ENCODE measurements around the gene FAM193B.
"Not testable (repeated sequence)": the region's sequence is repeated elsewhere in the genome, so short reads cannot be mapped to it uniquely, and the experiment has no call there.

Gene FAM193B

DNA sequence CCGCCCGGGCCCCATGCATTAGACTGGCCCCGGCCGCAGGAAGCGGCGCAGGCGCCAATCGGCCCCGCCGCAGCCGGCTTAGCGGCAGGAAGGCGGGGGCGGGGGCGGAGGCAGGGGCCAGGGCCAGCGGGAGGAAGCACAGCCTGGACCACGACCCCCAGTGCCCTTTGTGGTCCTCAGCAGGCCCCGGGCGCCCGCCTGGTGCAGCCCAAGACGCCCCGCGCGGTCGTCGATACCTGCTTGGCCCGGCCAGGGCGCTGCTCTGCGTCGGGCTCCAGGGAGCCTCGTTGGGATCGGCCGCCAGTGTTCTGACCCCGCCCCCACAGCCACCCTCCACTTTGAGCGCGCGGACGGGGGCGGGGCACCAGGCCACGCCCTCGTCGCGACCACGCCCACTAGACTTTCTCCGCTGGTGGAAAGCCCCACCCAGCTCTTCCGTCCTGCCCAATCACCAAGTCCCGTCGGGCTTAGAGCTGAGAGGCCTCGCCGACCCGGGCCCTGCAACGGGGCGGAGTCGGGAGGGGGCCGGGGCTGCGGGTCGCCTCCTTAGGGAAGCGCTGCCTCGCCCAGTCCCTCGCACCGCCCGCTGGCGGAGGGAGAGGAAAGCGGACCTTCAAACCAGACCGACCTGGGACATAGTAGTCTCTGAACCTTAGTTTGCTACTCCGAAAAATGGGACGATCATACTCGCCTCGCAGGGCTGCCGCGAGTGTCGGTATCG lies 56.9 kb downstream of the FAM193B start, which contains the start of gene PDLIM7:
TSS of gene PDLIM7 (minus strand) at position 313 of the 721 bp plus-strand sequence. CDS start 1,092 bp downstream, outside the sequence.
- peak; percentile 98 for DNase-seq

DNA sequence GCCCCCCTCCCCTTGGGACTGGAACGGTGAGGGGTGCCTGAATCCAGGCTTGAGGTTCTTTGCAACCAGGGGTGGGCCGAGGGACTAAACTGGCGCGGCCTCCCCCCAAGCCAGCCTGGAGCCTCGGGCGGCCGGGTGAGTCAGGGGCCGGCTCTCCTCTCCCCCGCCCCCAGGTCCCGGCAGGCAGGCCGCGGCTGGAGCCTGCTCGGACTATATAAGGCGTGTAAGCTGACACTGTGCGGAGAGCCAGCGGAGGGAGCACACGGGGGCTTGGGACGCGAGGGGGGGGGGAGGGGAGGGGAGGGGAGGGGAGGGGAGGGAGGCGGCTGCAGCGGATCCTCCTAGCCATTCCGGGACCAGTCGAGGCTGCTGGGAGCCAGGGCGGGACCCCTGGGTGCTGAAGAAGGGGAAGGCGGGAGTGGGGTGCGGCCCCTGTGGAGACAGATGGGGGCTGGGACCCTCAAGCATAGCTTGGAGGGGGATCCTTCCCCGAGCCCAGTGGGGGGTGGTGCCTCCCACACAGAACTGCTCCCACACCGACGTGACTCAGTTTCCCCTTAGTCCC lies 57.6 kb downstream of the FAM193B start:
- DNase-seq: peak; percentile 84

- DNase-seq: peak; percentile 75
Observed at GRCh38 chr5:177496070-177496726, 58.2 kb downstream of the FAM193B start.

- DNase-seq: no peak
Observed at GRCh38 chr5:177495243-177496060, 58.9 kb downstream of the FAM193B start.

DNA sequence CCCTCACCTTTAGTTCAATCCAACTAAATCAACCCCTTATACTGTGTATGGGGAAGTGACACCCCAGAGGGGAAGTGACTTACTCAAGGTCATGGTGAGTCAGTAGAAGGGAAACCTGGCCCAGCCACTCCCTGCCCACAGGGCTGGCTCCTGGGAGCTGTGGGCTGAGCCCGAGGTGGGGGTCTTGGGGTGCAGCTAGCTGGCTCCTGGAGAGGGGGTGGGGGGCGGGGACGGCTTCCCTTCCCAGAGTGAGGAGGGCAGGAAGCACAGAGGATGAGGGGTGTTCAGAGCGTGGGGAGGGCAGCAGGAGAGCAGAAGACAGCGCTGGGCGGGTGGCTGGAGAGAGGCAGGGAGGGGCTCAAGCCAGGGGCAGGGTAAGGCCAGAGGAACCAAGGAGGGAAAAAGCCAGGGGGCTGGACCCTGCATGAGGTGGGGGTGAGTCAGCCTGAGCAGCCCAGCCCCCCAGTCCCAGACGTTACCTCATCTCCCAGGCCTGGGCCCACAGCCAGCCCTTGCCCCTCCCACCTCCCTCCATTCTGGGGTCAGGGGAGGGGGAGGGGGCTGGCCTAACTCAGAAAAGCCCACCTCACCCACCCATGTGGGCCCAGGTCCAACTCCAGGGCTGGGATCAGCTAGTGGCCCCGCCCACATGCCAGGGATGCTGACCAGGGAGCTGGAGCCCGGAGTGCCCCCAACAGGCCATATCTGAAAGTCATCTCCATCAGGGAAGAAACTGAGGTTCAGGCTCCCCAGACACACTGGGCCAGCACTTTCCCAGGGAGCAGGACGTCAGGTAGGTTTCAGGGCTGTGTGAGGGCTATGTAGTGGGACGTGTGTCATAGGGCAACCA lies 59.8 kb downstream of the FAM193B start:
- no peak for DNase-seq

- no peak for DNase-seq
Observed at GRCh38 chr5:177493795-177494345, 60.5 kb downstream of the FAM193B start.

GRCh38 chr5:177492841-177493240 lies 61.5 kb downstream of the FAM193B start:
- no peak for DNase-seq

- DNase-seq: no peak
Observed at GRCh38 chr5:177491983-177492746, 62.2 kb downstream of the FAM193B start.

DNA sequence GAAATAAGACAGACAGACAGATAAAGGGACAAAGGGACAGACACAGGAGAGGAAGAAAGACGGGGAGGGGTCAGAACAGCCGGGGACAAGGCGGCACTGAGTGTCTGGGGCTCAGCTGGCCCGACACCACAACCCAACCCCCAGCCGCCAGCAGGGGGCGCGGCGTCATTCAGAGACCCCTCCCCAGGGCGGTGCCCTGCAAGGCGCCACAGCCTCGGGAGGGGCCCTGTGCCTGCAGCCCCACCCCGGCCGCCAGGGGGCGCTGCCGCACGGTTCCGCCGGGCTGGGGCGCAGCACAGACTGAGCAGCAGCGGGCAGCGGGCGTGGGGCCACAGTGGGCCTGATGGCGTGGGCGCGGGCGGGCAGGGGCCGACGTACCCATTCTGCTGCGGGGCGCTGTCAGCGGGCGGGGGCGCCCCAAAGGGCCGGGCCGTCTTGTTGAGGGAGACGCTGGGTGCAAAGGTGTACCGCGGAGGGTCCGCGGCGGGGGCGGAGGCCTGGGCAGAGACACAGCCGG lies 62.9 kb downstream of the FAM193B start:
- DNase-seq: peak; percentile 45

DNA sequence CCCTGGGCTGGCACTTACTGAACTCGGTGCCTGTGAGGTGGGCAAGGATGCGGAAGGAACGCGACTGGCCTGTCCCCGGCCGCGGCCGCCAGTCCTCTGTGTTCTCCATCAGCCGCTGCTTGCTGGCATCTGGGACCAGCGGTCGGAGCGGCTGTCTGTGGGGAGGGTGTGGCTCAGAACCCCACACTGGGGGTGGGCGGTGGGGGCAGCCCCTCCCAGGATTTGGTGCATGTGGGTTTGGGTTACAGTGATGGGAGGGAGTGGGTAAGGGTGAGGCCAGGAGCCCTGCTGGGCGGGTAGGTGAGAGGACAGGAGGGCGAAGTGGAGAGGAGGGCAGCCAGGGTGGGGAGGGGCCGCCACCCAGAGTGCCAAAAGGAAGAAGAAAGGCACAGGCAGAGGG lies 63.4 kb downstream of the FAM193B start:
- DNase-seq: no peak

GRCh38 chr5:177490311-177490991 lies 63.9 kb downstream of the FAM193B start:
- no peak for DNase-seq

- DNase-seq: no peak
Observed at GRCh38 chr5:177489119-177489716, 65.1 kb downstream of the FAM193B start.

GRCh38 chr5:177487975-177488374 lies 66.4 kb downstream of the FAM193B start:
- DNase-seq: no peak

GRCh38 chr5:177487144-177487543 lies 67.2 kb downstream of the FAM193B start:
- no peak for DNase-seq

DNA sequence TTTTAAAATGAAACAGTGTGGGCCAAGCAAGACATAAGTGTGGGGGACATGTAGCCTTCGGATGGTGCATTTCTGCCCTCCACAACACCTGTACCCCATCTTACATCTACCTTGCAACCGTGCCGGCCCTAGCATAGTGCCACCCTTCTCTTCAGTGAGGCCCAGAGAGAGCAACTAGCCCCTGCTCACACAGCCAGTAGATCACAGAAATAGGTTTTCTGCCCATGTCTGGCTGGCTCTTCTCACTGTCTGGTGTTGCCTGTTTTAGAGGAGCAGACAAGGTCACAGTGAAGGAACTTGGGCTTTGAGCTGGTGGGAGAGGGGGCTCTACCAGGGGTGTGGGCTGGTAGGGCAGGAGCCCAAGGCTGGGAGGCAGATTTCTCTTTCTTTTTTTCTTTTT lies 68.1 kb downstream of the FAM193B start:
- DNase-seq: no peak

DNA sequence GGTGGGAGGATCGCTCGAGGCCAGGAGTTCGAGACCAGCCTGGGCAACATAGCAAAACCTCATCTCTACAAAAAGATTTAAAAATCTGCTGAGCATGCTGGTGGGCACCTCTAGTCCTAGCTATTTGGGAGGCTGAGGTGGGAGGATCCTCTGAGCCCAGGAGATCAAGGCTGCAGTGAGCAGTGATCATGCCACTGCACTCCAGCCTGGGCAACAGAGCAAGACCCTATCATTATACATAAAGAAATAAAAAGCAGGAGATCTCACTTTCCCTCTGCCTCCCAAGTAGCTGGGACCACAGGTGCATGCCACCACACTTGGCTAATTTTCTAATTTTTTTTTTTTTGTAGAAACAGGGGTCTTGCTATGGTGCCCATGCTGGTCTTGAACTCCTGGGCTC lies 68.6 kb downstream of the FAM193B start:
- DNase-seq: not testable (repeated sequence)

DNA sequence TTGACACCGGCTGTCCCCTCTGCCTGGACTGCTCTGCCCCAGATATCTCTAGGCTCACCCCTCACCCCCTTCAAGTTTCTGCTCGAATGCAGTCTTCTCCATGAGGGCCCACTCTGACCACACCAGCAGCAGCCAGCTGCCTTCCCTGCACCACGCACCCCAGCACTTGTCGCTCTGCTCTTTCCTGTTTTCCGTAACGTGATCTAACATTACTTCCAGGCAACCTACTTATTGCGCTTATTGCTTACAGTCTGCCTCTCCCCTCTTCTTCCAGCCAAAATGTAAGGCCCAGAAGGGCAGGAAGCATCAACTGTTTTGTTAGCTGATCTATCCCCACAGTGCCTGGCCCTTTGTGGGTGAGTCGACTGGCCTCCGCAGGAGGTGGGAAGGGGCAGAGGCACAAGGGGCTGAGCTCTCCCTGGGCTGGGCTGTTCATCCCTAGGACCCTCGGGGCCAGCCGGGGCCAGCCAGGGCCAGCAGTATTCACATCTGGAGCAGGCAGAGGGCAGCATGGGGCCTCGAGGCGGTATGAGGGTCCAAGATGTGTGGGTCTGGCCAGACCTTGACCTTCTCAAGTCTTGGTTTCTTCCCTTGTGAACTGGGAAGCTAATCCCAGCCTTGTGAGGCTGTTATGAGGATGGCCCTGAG lies 69.3 kb downstream of the FAM193B start:
- DNase-seq: no peak

- DNase-seq: no peak
Observed at GRCh38 chr5:177483994-177484901, 70.1 kb downstream of the FAM193B start.
